ENCODE data around the gene STK31.
"Not testable (repeated sequence)": the region's sequence is repeated elsewhere in the genome, so short reads cannot be mapped to it uniquely, and the experiment has no call there.

The STK31 gene, protein sequence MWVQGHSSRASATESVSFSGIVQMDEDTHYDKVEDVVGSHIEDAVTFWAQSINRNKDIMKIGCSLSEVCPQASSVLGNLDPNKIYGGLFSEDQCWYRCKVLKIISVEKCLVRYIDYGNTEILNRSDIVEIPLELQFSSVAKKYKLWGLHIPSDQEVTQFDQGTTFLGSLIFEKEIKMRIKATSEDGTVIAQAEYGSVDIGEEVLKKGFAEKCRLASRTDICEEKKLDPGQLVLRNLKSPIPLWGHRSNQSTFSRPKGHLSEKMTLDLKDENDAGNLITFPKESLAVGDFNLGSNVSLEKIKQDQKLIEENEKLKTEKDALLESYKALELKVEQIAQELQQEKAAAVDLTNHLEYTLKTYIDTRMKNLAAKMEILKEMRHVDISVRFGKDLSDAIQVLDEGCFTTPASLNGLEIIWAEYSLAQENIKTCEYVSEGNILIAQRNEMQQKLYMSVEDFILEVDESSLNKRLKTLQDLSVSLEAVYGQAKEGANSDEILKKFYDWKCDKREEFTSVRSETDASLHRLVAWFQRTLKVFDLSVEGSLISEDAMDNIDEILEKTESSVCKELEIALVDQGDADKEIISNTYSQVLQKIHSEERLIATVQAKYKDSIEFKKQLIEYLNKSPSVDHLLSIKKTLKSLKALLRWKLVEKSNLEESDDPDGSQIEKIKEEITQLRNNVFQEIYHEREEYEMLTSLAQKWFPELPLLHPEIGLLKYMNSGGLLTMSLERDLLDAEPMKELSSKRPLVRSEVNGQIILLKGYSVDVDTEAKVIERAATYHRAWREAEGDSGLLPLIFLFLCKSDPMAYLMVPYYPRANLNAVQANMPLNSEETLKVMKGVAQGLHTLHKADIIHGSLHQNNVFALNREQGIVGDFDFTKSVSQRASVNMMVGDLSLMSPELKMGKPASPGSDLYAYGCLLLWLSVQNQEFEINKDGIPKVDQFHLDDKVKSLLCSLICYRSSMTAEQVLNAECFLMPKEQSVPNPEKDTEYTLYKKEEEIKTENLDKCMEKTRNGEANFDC

DNA sequence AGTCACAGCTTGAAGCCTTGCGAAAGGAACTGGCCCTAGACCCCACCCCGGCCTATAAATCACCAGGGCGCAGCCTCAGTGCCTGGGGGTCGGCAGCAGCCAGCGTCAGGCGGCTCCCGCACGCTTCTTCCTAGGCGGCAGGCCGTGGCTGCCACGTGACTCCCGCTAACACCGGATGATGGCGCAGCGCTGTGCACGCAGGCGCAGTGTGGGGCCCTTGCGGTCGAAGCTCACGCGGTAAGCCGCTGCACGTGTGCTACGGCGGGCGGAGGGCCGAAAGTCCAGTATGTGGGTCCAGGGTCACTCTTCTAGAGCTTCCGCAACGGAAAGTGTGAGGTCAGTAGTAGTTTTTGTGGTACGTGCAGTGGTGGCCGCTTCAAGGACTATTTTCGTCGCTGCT is at the start of gene STK31:
Gene STK31 (plus strand): TSS at position 220 of the 400 bp plus-strand sequence. CDS start 67 bp downstream, at position 287.
- H3K36me3 ChIP-seq (ENCODE audit: insufficient read depth, low read depth, low read length), result peaks cover 13% of the 10 kb centered on the region; the same call in 1 of the 2 replicates
- peaks cover 10% of the 10 kb centered on the region; the same call in 1 of the 2 replicates for H3K9me3 ChIP-seq (ENCODE audit: insufficient read depth, low read depth, low read length)
- H3K27me3 ChIP-seq (ENCODE audit: insufficient read depth, low read length), result no peaks in the 10 kb centered on the region
- no peak within 1 kb of the TSS for H3K4me3 ChIP-seq (ENCODE audit: low read length)
- no peak within 1 kb of the TSS for H3K27ac ChIP-seq (ENCODE audit: low read length)
- H3K4me1 ChIP-seq (ENCODE audit: insufficient read depth, low read length), result no peaks in the 10 kb centered on the region
- no peak within 1 kb of the TSS for H3K9ac ChIP-seq (ENCODE audit: low read depth, low read length)

DNA sequence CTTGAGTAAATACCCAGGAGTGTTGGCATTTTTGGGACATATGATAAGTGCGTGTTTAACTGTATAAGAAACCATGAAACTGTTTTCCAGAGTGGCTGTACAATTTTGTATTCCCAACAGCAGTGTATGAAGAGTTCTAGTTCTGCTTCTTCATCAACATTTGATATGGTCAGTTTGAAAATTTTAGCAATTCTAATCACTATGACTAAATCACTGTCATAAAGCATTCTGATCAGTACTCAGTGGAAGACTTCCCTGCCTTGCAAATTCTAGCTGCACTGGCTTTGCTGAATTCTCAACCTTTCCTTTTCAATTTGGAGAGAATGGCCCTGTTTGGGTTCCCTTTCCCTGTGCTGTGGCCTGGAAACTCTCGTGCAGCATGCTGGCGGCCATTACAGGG is 48.6 kb upstream of the STK31 start:
- peak overlapping the region; percentile 62; the same call in 1 of the 2 replicates for H3K9ac ChIP-seq (ENCODE audit: low read depth, low read length)
- no peaks in the 10 kb centered on the region for H3K36me3 ChIP-seq (ENCODE audit: insufficient read depth, low read depth, low read length)
- no peaks in the 10 kb centered on the region for H3K27me3 ChIP-seq (ENCODE audit: insufficient read depth, low read length)
- peaks cover 7% of the 10 kb centered on the region; the same call in 1 of the 2 replicates for H3K9me3 ChIP-seq (ENCODE audit: insufficient read depth, low read depth, low read length)
- no peak overlapping the region for H3K27ac ChIP-seq (ENCODE audit: low read length)
- peaks cover 16% of the 10 kb centered on the region for H3K4me1 ChIP-seq (ENCODE audit: insufficient read depth, low read length)
- H3K4me3 ChIP-seq (ENCODE audit: low read length), result no peak overlapping the region

DNA sequence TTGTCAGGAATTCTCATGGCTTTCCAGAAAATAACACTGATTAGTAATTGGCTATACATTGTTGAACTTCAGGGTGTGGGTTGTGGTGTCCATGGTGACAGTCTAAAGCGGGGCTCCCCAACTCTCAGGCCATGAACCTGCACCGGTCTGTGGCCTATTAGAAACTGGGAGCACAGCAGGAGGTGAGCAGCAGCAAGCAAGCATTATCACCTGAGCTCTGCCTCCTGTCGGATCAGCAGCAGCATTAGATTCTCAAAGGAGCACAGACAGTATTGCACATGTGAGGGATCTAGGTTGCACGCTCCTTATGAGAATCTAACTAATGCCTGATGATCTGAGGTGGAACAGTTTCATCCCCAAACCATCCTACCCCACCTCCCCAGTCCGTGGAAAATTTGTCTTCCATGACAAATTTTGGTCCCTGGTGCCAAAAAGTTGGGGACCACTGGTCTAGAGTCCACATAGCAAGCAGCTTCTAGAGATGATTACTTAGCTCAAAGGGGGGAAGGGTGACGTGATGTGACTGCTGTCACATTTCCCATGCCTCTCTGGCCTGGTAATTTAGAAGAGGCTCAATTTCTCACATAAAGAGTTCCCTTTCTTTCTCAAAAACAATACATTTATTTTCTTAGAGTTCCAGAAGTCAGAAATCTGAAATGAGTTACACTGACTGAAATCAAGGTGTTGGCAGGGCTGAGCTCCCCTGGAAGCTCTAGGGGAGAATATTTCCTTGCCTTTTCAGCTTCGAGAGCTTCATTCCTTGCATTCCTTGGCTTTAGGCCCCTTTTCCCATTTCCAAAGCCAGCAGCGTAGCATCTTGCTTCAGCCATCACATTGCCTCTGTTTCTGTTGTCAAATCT is 47.7 kb upstream of the STK31 start:
- Histone ChIP-seq H3K36me3 (ENCODE audit: insufficient read depth, low read depth, low read length) (no peaks in the 10 kb centered on the region), H3K27ac (ENCODE audit: low read length) (peak overlapping the region; percentile 55), H3K4me3 (ENCODE audit: low read length) (peak overlapping the region; percentile 25; the same call in 1 of the 2 replicates), H3K27me3 (ENCODE audit: insufficient read depth, low read length) (no peaks in the 10 kb centered on the region), H3K4me1 (ENCODE audit: insufficient read depth, low read length) (peaks cover 16% of the 10 kb centered on the region), H3K9me3 (ENCODE audit: insufficient read depth, low read depth, low read length) (peaks cover 7% of the 10 kb centered on the region; the same call in 1 of the 2 replicates), H3K9ac (ENCODE audit: low read depth, low read length) (peak overlapping the region; percentile 62; the same call in 1 of the 2 replicates)

DNA sequence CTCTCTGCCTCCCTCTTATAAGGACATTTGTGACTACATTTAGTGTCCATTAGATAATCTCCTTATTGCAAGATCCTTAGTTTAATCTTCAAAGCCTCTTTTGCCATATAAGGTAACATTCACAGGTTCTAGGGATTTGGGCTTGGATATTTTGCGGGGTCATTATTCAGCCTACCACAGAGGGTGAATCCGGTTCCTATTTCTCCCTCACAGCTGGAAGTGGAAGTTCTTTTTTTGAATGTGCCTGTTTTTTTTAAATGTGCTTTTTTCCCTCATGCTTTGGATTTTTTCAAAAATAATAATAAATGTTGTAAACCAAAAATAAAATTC is 47.1 kb upstream of the STK31 start:
- peak overlapping the region; percentile 62; the same call in 1 of the 2 replicates for H3K9ac ChIP-seq (ENCODE audit: low read depth, low read length)
- H3K27ac ChIP-seq (ENCODE audit: low read length), result peak overlapping the region; percentile 55
- no peak overlapping the region; the same call in 1 of the 2 replicates for H3K4me3 ChIP-seq (ENCODE audit: low read length)

DNA sequence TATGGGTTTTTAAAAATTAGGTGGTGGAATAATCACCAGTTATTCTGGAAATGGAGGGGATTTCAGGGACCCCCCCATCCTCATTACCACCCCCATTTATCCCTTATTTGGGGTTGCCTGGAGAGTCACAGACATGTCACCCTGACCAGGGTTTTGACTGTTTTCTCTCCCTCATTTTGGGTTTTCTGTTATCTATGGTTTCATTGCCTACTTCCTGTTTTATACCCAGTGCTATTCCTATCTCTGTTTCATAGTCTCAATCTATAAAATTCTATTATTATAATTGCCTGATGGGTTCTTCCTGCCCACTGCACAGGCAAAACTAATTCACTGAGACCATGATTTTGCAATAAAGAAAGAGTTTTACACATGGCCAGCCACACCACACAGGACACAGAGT is 45.9 kb upstream of the STK31 start:
- H3K36me3 ChIP-seq (ENCODE audit: insufficient read depth, low read depth, low read length), result no peaks in the 10 kb centered on the region
- H3K4me1 ChIP-seq (ENCODE audit: insufficient read depth, low read length), result peaks cover 16% of the 10 kb centered on the region
- no peak overlapping the region for H3K4me3 ChIP-seq (ENCODE audit: low read length)
- H3K27ac ChIP-seq (ENCODE audit: low read length), result no peak overlapping the region
- H3K9ac ChIP-seq (ENCODE audit: low read depth, low read length), result no peak overlapping the region; the same call in 1 of the 2 replicates
- H3K27me3 ChIP-seq (ENCODE audit: insufficient read depth, low read length), result no peaks in the 10 kb centered on the region
- H3K9me3 ChIP-seq (ENCODE audit: insufficient read depth, low read depth, low read length), result no peaks in the 10 kb centered on the region

More for the DNA sequence above, 47.1 kb upstream of the STK31 start:
- Histone ChIP-seq H3K9me3 (ENCODE audit: insufficient read depth, low read depth, low read length) (peaks cover 7% of the 10 kb centered on the region; the same call in 1 of the 2 replicates), H3K36me3 (ENCODE audit: insufficient read depth, low read depth, low read length) (no peaks in the 10 kb centered on the region), H3K27me3 (ENCODE audit: insufficient read depth, low read length) (no peaks in the 10 kb centered on the region), H3K4me1 (ENCODE audit: insufficient read depth, low read length) (peaks cover 16% of the 10 kb centered on the region)

GRCh38 chr7:23672033-23672432 is 38.0 kb upstream of the STK31 start:
- no peak overlapping the region for H3K4me3 ChIP-seq (ENCODE audit: low read length)
- H3K4me1 ChIP-seq (ENCODE audit: insufficient read depth, low read length), result no peaks in the 10 kb centered on the region
- no peak overlapping the region for H3K9ac ChIP-seq (ENCODE audit: low read depth, low read length)
- no peaks in the 10 kb centered on the region for H3K9me3 ChIP-seq (ENCODE audit: insufficient read depth, low read depth, low read length)
- H3K27me3 ChIP-seq (ENCODE audit: insufficient read depth, low read length), result no peaks in the 10 kb centered on the region
- no peaks in the 10 kb centered on the region for H3K36me3 ChIP-seq (ENCODE audit: insufficient read depth, low read depth, low read length)
- no peak overlapping the region for H3K27ac ChIP-seq (ENCODE audit: low read length)

DNA sequence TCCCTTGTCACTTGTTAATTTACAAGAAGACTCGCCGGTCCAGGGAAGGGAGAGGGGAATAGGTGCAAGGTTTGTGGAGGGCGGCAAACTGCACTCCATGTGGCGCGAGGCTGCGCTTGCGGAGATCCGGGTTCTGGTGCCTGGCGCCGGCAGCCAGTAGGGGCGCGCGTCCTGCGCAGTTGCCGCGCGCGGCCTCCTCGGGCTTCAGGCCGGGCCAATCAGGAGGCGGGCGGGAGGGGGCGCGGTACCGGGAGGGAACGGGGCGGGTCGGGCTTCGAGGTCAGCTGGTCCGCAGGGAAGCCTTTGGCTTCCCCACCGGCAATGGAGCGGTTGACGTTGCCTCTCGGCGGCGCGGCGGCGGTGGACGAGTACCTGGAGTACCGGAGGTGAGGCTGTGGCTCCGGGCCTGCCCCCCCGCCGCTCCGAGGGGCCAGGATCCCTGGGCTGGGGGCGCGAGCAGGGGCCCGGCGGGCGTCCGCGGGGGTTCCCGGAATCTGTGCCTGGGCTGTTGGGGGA is 30.1 kb upstream of the STK31 start, which contains the start of gene FAM221A:
Gene FAM221A (plus strand): TSS at position 302 of the 516 bp plus-strand sequence. CDS start 20 bp downstream, at position 322.
- Histone ChIP-seq H3K9ac (ENCODE audit: low read depth, low read length) (peak within 1 kb of the TSS; percentile 85), H3K27ac (ENCODE audit: low read length) (no peak within 1 kb of the TSS), H3K27me3 (ENCODE audit: insufficient read depth, low read length) (peaks cover 11% of the 10 kb centered on the region; the same call in 1 of the 2 replicates), H3K4me3 (ENCODE audit: low read length) (peak within 1 kb of the TSS; percentile 88), H3K4me1 (ENCODE audit: insufficient read depth, low read length) (no peaks in the 10 kb centered on the region; the same call in none of the 2 replicates), H3K36me3 (ENCODE audit: insufficient read depth, low read depth, low read length) (peaks cover 21% of the 10 kb centered on the region; the same call in 1 of the 2 replicates), H3K9me3 (ENCODE audit: insufficient read depth, low read depth, low read length) (no peaks in the 10 kb centered on the region)

- Histone ChIP-seq H3K9me3 (ENCODE audit: insufficient read depth, low read depth, low read length) (no peaks in the 10 kb centered on the region), H3K27me3 (ENCODE audit: insufficient read depth, low read length) (peaks cover 11% of the 10 kb centered on the region; the same call in 1 of the 2 replicates), H3K4me1 (ENCODE audit: insufficient read depth, low read length) (no peaks in the 10 kb centered on the region; the same call in none of the 2 replicates), H3K27ac (ENCODE audit: low read length) (no peak overlapping the region), H3K36me3 (ENCODE audit: insufficient read depth, low read depth, low read length) (peaks cover 28% of the 10 kb centered on the region; the same call in 1 of the 2 replicates), H3K9ac (ENCODE audit: low read depth, low read length) (peak overlapping the region; percentile 85), H3K4me3 (ENCODE audit: low read length) (peak overlapping the region; percentile 88)
Measured at GRCh38 chr7:23680414-23681405, 29.3 kb upstream of the STK31 start.

GRCh38 chr7:23684041-23684440 is 26.0 kb upstream of the STK31 start:
- H3K9ac ChIP-seq (ENCODE audit: low read depth, low read length); H3K4me3 ChIP-seq (ENCODE audit: low read length): not testable (repeated sequence)

More at GRCh38 chr7:23684041-23684440, 26.0 kb upstream of the STK31 start:
- not testable (repeated sequence) for H3K4me1 ChIP-seq (ENCODE audit: insufficient read depth, low read length); H3K27me3 ChIP-seq (ENCODE audit: insufficient read depth, low read length); H3K9me3 ChIP-seq (ENCODE audit: insufficient read depth, low read depth, low read length); H3K27ac ChIP-seq (ENCODE audit: low read length)
- H3K36me3 ChIP-seq (ENCODE audit: insufficient read depth, low read depth, low read length), result peaks cover 57% of the 10 kb centered on the region; the same call in 1 of the 2 replicates

Measured in iPS-20b (cell line).